Loucy (cell line): Measurements from ENCODE around the gene APBA3.

Experiments used
- H2AFZ ChIP-seq: fragments of 200-600 bp; sonication (generic); 2 replicates; pipeline ENCODE4 v1.6.0; 2016; ENCODE audit warnings: antibody characterized with exemption, mild to moderate bottlenecking, low read length, moderate library complexity
- H3F3A ChIP-seq: fragments of 200-600 bp; 2 replicates; pipeline ENCODE4 v1.6.0; 2016; ENCODE audit warnings: antibody characterized with exemption, low read depth, mild to moderate bottlenecking
- H3K27me3 ChIP-seq: fragments of 200-600 bp; sonication (generic); 2 replicates; pipeline ENCODE4 v1.6.1; 2014; ENCODE audit warnings: low read length, mild to moderate bottlenecking; ENCODE audit not compliant: insufficient read depth, poor library complexity, severe bottlenecking
- H3K36me3 ChIP-seq: fragments of 200-600 bp; sonication (generic); 2 replicates; pipeline ENCODE4 v1.6.1; 2016; ENCODE audit warnings: low read length; ENCODE audit not compliant: insufficient read depth
- H3K4me1 ChIP-seq: fragments of 200-600 bp; sonication (generic); 2 replicates; pipeline ENCODE4 v1.5.1; 2014; ENCODE audit warnings: low read length, mild to moderate bottlenecking; ENCODE audit not compliant: insufficient read depth, poor library complexity, severe bottlenecking
- H3K4me2 ChIP-seq: fragments of 200-600 bp; sonication (generic); 2 replicates; pipeline ENCODE4 v1.6.0; 2014; ENCODE audit warnings: antibody characterized with exemption, low read length, low read depth, mild to moderate bottlenecking; ENCODE audit not compliant: poor library complexity, severe bottlenecking
- H3K4me3 ChIP-seq: fragments of 200-600 bp; sonication (generic); 2 replicates; pipeline ENCODE4 v1.5.1; 2014; ENCODE audit warnings: low read length, mild to moderate bottlenecking, mixed read lengths; ENCODE audit not compliant: poor library complexity, severe bottlenecking
- H3K79me2 ChIP-seq: fragments of 200-600 bp; sonication (generic); 2 replicates; pipeline ENCODE4 v1.6.1; 2014; ENCODE audit warnings: low read length; ENCODE audit not compliant: insufficient read depth
- H3K9ac ChIP-seq: fragments of 200-600 bp; sonication (generic); 2 replicates; pipeline ENCODE4 v1.6.0; 2014; ENCODE audit warnings: mild to moderate bottlenecking, low read depth, low read length, moderate library complexity; ENCODE audit not compliant: poor library complexity, severe bottlenecking
- H3K9me2 ChIP-seq: fragments of 200-600 bp; sonication (generic); replicated peaks from 2 replicates; pipeline ENCODE4 v1.6.1; 2016; ENCODE audit warnings: low read depth, low read length, mixed read lengths
- H3K9me3 ChIP-seq: fragments of 200-600 bp; sonication (generic); 2 replicates; pipeline ENCODE4 v1.6.1; 2014; ENCODE audit warnings: mild to moderate bottlenecking, antibody characterized with exemption, low read length, low read depth; ENCODE audit not compliant: insufficient read depth
- H4K20me1 ChIP-seq: fragments of 200-600 bp; sonication (generic); 2 replicates; pipeline ENCODE4 v1.6.0; 2014; ENCODE audit warnings: antibody characterized with exemption, low read length, mild to moderate bottlenecking; ENCODE audit not compliant: insufficient read depth, poor library complexity, severe bottlenecking
- EZH2phosphoT487 ChIP-seq: fragments of 200-600 bp; IDR thresholded peaks from 2 replicates; pipeline ENCODE4 v1.6.1; 2018; ENCODE audit warnings: antibody characterized with exemption, mild to moderate bottlenecking, moderate library complexity, borderline replicate concordance
- TF ChIP-seq, protein P1 (sequence below): fragments of 200-600 bp; sonication (generic); conservative IDR thresholded peaks from 2 replicates; pipeline ENCODE4 v1.5.1; 2014; ENCODE audit warnings: mild to moderate bottlenecking, antibody characterized with exemption, low read length

Gene APBA3, protein sequence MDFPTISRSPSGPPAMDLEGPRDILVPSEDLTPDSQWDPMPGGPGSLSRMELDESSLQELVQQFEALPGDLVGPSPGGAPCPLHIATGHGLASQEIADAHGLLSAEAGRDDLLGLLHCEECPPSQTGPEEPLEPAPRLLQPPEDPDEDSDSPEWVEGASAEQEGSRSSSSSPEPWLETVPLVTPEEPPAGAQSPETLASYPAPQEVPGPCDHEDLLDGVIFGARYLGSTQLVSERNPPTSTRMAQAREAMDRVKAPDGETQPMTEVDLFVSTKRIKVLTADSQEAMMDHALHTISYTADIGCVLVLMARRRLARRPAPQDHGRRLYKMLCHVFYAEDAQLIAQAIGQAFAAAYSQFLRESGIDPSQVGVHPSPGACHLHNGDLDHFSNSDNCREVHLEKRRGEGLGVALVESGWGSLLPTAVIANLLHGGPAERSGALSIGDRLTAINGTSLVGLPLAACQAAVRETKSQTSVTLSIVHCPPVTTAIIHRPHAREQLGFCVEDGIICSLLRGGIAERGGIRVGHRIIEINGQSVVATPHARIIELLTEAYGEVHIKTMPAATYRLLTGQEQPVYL

DNA sequence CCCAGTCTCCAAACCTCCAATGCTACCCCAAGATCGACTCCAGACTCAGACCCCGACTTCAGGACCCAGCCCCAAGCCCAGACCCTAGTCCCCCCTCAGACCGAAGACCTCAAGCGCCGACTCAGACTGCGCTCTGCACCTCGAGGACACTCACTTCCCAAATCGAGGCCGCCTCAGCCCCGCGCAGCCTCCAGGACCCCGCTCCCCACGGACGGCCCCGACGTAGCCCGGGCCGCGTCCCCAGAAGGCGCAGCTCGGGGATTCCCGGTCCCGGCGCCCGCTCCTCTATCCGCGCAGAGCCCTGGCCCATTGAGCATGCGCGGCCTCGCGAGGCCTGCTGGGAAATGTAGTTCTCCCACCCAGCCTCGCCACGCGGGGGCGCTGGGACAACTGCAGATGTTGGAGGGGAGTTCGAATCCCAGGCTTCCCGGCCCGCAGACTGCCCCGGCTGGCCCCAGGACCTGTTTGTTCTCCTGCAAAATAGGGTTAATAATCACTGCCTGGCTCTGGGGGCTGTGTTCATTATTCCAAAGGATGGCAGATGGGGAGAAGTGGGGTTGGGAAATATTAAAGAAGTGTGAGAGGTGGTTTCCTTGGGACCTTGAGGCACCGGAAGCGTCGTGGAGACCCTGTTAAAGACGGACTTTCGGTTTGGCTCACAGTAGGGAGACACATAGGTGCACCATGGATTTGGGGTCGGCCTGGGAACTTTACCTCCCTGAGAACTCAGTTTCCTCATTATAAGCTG lies at the start of gene APBA3:
Gene APBA3 (minus strand): TSS at position 311 of the 748 bp plus-strand sequence. CDS start 1,428 bp downstream, outside the sequence.
- Histone ChIP-seq H3K36me3 (peaks cover 2% of the 10 kb centered on the region; the same call in 1 of the 2 replicates), H3K27me3 (no peaks in the 10 kb centered on the region), H3K9me3 (no peaks in the 10 kb centered on the region), H3K79me2 (peaks cover 36% of the 10 kb centered on the region), H3K4me1 (peaks cover 23% of the 10 kb centered on the region), H3K4me3 (peak within 1 kb of the TSS; percentile 98), H3F3A (0 out of 2 replicates have a peak, but pooled peaks cover 2% of the 10 kb centered on the region), H4K20me1 (no peaks in the 10 kb centered on the region), H3K4me2 (peak within 1 kb of the TSS; percentile 96), H3K9ac (peak within 1 kb of the TSS; percentile 96), H2AFZ (peak within 1 kb of the TSS; percentile 98), H3K9me2 (no peaks in the 10 kb centered on the region)
- no peak for TF ChIP-seq EZH2phosphoT487
- TF ChIP-seq, protein P1, sequence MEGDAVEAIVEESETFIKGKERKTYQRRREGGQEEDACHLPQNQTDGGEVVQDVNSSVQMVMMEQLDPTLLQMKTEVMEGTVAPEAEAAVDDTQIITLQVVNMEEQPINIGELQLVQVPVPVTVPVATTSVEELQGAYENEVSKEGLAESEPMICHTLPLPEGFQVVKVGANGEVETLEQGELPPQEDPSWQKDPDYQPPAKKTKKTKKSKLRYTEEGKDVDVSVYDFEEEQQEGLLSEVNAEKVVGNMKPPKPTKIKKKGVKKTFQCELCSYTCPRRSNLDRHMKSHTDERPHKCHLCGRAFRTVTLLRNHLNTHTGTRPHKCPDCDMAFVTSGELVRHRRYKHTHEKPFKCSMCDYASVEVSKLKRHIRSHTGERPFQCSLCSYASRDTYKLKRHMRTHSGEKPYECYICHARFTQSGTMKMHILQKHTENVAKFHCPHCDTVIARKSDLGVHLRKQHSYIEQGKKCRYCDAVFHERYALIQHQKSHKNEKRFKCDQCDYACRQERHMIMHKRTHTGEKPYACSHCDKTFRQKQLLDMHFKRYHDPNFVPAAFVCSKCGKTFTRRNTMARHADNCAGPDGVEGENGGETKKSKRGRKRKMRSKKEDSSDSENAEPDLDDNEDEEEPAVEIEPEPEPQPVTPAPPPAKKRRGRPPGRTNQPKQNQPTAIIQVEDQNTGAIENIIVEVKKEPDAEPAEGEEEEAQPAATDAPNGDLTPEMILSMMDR, result peak; percentile 78

- H3K9ac ChIP-seq, result peak overlapping the region; percentile 50
- no peaks in the 10 kb centered on the region for H3K79me2 ChIP-seq
- no peaks in the 10 kb centered on the region for H3K9me2 ChIP-seq
- H3K4me2 ChIP-seq, result no peak overlapping the region
- H3K27me3 ChIP-seq, result no peaks in the 10 kb centered on the region
- H2AFZ ChIP-seq, result no peak overlapping the region
- H3K36me3 ChIP-seq, result no peaks in the 10 kb centered on the region
- no peak overlapping the region for H3K4me3 ChIP-seq
- H3F3A ChIP-seq, result no peaks in the 10 kb centered on the region
- no peak for TF ChIP-seq EZH2phosphoT487
- TF ChIP-seq, protein P1, result no peak
- H4K20me1 ChIP-seq, result no peaks in the 10 kb centered on the region
- peaks cover 56% of the 10 kb centered on the region for H3K4me1 ChIP-seq
- no peaks in the 10 kb centered on the region for H3K9me3 ChIP-seq
Observed at GRCh38 chr19:3810708-3811355, 49.3 kb upstream of the APBA3 start.

- Histone ChIP-seq H3K9ac (peak overlapping the region; percentile 50), H3K4me1 (peaks cover 55% of the 10 kb centered on the region), H3K4me2 (no peak overlapping the region), H3K9me3 (no peaks in the 10 kb centered on the region), H3F3A (no peaks in the 10 kb centered on the region), H3K9me2 (no peaks in the 10 kb centered on the region), H3K4me3 (no peak overlapping the region), H3K27me3 (no peaks in the 10 kb centered on the region), H2AFZ (no peak overlapping the region), H3K79me2 (no peaks in the 10 kb centered on the region), H3K36me3 (no peaks in the 10 kb centered on the region), H4K20me1 (no peaks in the 10 kb centered on the region)
- TF ChIP-seq EZH2phosphoT487, result no peak
- TF ChIP-seq, protein P1, result no peak
Observed at GRCh38 chr19:3809881-3810707, 48.6 kb upstream of the APBA3 start.
